Caco-2 (cell line): ENCODE data around the gene C3orf22. TPM values are rescaled to one million over a fixed set of nuclear protein-coding genes. Genes with fewer than 3 reads are reported as not detected.

Experiments
- BruUV-seq: library from RNA; stranded (reverse); fragments of 400-500 nt; replicated peaks from 2 replicates; lab custom pipeline; 2021; lab: Mats Ljungman, UMichigan
- CTCF ChIA-PET: fragments of 300-600 bp; sonication (Branson Sonifier 250); formaldehyde crosslinking; loops from one replicate; lab custom pipeline; 2022; ENCODE audit warnings: antibody characterized with exemption; lab: Charles Lee
- POLR2A ChIA-PET: fragments of 300-600 bp; sonication (Branson Sonifier 250); formaldehyde crosslinking; loops from one replicate; lab custom pipeline; 2022; ENCODE audit warnings: antibody characterized with exemption; lab: Charles Lee
- DNase-seq, 2 experiments: peaks; one replicate each; pipeline versions ENCODE4 v3.0.0 to v3.0.0-alpha.2; 2020 to 2022
- H3K27me3 ChIP-seq: replicated peaks from 2 replicates; pipeline ENCODE4 v1.6.0; 2011; ENCODE audit warnings: low read length; ENCODE audit not compliant: control insufficient read depth, insufficient read depth
- H3K36me3 ChIP-seq: 2 replicates; pipeline ENCODE4 v1.5.1; 2011; ENCODE audit warnings: low read length; ENCODE audit not compliant: control insufficient read depth, insufficient read depth
- H3K4me1 ChIP-seq: fragments of 250-450 bp; sonication (Bioruptor Pico); 2 replicates; pipeline ENCODE4 v1.5.1; 2020; ENCODE audit warnings: mild to moderate bottlenecking
- H3K4me3 ChIP-seq: 2 replicates; pipeline ENCODE4 v1.5.1; 2011; ENCODE audit warnings: low read depth, mild to moderate bottlenecking, control low read depth, low read length
- H3K9me3 ChIP-seq: fragments of 250-450 bp; sonication (Bioruptor Pico); 2 replicates; pipeline ENCODE4 v1.5.1; 2020; ENCODE audit warnings: mild to moderate bottlenecking, moderate library complexity
- H3K27ac Mint-ChIP-seq: one replicate; pipeline ENCODE4 v1.8.0; 2022; ENCODE audit warnings: mixed read lengths; ENCODE audit not compliant: unreplicated experiment
- H3K27me3 Mint-ChIP-seq: one replicate; pipeline ENCODE4 v1.8.0; 2022; ENCODE audit warnings: mixed read lengths; ENCODE audit not compliant: insufficient read depth, unreplicated experiment
- H3K36me3 Mint-ChIP-seq: one replicate; pipeline ENCODE4 v1.8.0; 2022; ENCODE audit warnings: mild to moderate bottlenecking, mixed read lengths; ENCODE audit not compliant: insufficient read depth, unreplicated experiment
- H3K4me1 Mint-ChIP-seq: one replicate; pipeline ENCODE4 v1.8.0; 2022; ENCODE audit warnings: low read depth, mixed read lengths; ENCODE audit not compliant: unreplicated experiment
- H3K4me3 Mint-ChIP-seq: one replicate; pipeline ENCODE4 v1.8.0; 2022; ENCODE audit warnings: mild to moderate bottlenecking, moderate library complexity, mixed read lengths; ENCODE audit not compliant: unreplicated experiment
- H3K9me3 Mint-ChIP-seq: one replicate; pipeline ENCODE4 v1.8.0; 2022; ENCODE audit warnings: mixed read lengths; ENCODE audit not compliant: unreplicated experiment
- CTCF ChIP-seq, 2 experiments: fragments of 200-600 bp in 1 of 2; IDR thresholded peaks; 1 replicate in 1 of 2; 2 replicates in 1 of 2; pipeline versions ENCODE4 v1.5.1 to v1.8.0; 2011 to 2022; ENCODE audit warnings: antibody characterized with exemption in 1 of 2, control low read depth in 1 of 2, inconsistent platforms in 1 of 2, low read depth in 1 of 2, low read length in 1 of 2, mild to moderate bottlenecking in 1 of 2, moderate library complexity in 1 of 2; ENCODE audit not compliant: insufficient read depth in 1 of 2, severe bottlenecking in 1 of 2, unreplicated experiment in 1 of 2
- intact Hi-C: fragments of 100-400 bp; cut with micrococcal nuclease; formaldehyde crosslinking; loops from one replicate; pipeline ENCODE4 v1.10.0; 2022; ENCODE audit not compliant: unreplicated experiment
- total RNA-seq: library from RNA; stranded (reverse); gene quantifications from 2 replicates; pipeline ENCODE4 v1.2.3, GENCODE V29; 2022

C3orf22 gene
- total RNA-seq, 1 experiment from 2014 or later = not detected

GRCh38 chr3:126521122-126521891 lies 37.4 kb downstream of the C3orf22 start:
- no peaks in the 10 kb centered on the region for H3K9me3 Mint-ChIP-seq
- DNase-seq = no peak
- H3K4me3 Mint-ChIP-seq = no peak overlapping the region
- no peak for TF ChIP-seq CTCF (IDR thresholded peaks at IDR 0.05; ENCODE audit: insufficient read depth in 1 of 2, low read depth in 1 of 2, low read length in 1 of 2, severe bottlenecking in 1 of 2, unreplicated experiment in 1 of 2)
- H3K27ac Mint-ChIP-seq = no peak overlapping the region
- H3K4me1 ChIP-seq = peaks cover 53% of the 10 kb centered on the region
- no peaks in the 10 kb centered on the region for H3K27me3 ChIP-seq
- POLR2A ChIA-PET = no interaction called here
- no peaks in the 10 kb centered on the region for H3K36me3 Mint-ChIP-seq
- BruUV-seq = no TSS peak
- CTCF ChIA-PET = interaction anchor here (0.7 kb wide), 1 partner anchor 423 kb away, joined by 3 read pairs; no protein-coding TSS in a partner anchor
- peaks cover 9% of the 10 kb centered on the region for H3K4me1 Mint-ChIP-seq
- H3K4me3 ChIP-seq = no peak overlapping the region
- H3K27me3 Mint-ChIP-seq = no peaks in the 10 kb centered on the region
- H3K36me3 ChIP-seq = peaks cover 1% of the 10 kb centered on the region; the same call in 1 of the 2 replicates
- H3K9me3 ChIP-seq = no peaks in the 10 kb centered on the region
- intact Hi-C loops = loop anchor here (10.0 kb wide), 1 partner anchor 133 kb away; the partner anchor contains the start of gene TXNRD3

- DNase-seq = peak in 1 of 2 experiments; percentile 30
- peaks cover 45% of the 10 kb centered on the region for H3K4me1 ChIP-seq
- no peak overlapping the region for H3K4me3 ChIP-seq
- no TSS peak for BruUV-seq
- no peaks in the 10 kb centered on the region for H3K27me3 ChIP-seq
- H3K9me3 ChIP-seq = no peaks in the 10 kb centered on the region
- H3K27ac Mint-ChIP-seq = peak overlapping the region; percentile 45
- no peak overlapping the region for H3K4me3 Mint-ChIP-seq
- H3K27me3 Mint-ChIP-seq = no peaks in the 10 kb centered on the region
- no peaks in the 10 kb centered on the region for H3K9me3 Mint-ChIP-seq
- ChIA-PET CTCF (interaction anchor here (0.7 to 2.2 kb wide), 6 partner anchors 9 to 963 kb away, joined by 3 to 13 read pairs (median 3); no protein-coding TSS in a partner anchor), POLR2A (interaction anchor here (1.3 kb wide), 1 partner anchor 9 kb away, joined by 4 read pairs; no protein-coding TSS in a partner anchor)
- intact Hi-C loops = loop anchor here (10.0 kb wide), 1 partner anchor 135 kb away; the partner anchor contains the start of gene TXNRD3
- peaks cover 9% of the 10 kb centered on the region for H3K4me1 Mint-ChIP-seq
- no peaks in the 10 kb centered on the region for H3K36me3 ChIP-seq
- TF ChIP-seq CTCF (IDR thresholded peaks at IDR 0.05; ENCODE audit: insufficient read depth in 1 of 2, low read depth in 1 of 2, low read length in 1 of 2, severe bottlenecking in 1 of 2, unreplicated experiment in 1 of 2) = peak in 1 of 2 experiments; percentile 21
- no peaks in the 10 kb centered on the region for H3K36me3 Mint-ChIP-seq
Observed at GRCh38 chr3:126519506-126520455, 39.0 kb downstream of the C3orf22 start.
